ENCODE data around the gene COX14. TPM values are rescaled to one million over a fixed set of nuclear protein-coding genes. Genes with fewer than 3 reads are reported as not detected.

COX14 gene
- total RNA-seq, 1 donor from 2014 or later, result 49.7 TPM

GRCh38 chr12:50072198-50072907, 39.7 kb upstream of the COX14 start:
- no peak overlapping the region for H3K27ac ChIP-seq (ENCODE audit: low read depth, low read length)
- no peaks in the 10 kb centered on the region for H4K20me1 ChIP-seq (ENCODE audit: insufficient read depth, low read length)
- Mint-ChIP-seq H3K27me3 (ENCODE audit: low read depth, unreplicated experiment) (peaks cover 6% of the 10 kb centered on the region), H3K4me3 (ENCODE audit: unreplicated experiment) (peak overlapping the region; percentile 54), H3K36me3 (ENCODE audit: low read depth, unreplicated experiment) (no peaks in the 10 kb centered on the region), H3K9me3 (ENCODE audit: unreplicated experiment) (peaks cover 2% of the 10 kb centered on the region), H3K4me1 (ENCODE audit: low read depth, unreplicated experiment) (peaks cover 17% of the 10 kb centered on the region), H3K27ac (ENCODE audit: unreplicated experiment) (peak overlapping the region; percentile 47)
- FAIRE-seq (no peak), DNase-seq (ENCODE audit: low read depth) (no peak)
- H3K27me3 ChIP-seq (ENCODE audit: insufficient read depth, low read length), result no peaks in the 10 kb centered on the region
- H3K9me3 ChIP-seq (ENCODE audit: insufficient read depth, low read depth, low read length), result no peaks in the 10 kb centered on the region
- no peaks in the 10 kb centered on the region for H3K79me2 ChIP-seq (ENCODE audit: insufficient read depth, low read length)
- no peak overlapping the region for H3K9ac ChIP-seq (ENCODE audit: low read length)
- H3K4me3 ChIP-seq (ENCODE audit: insufficient read depth, low read depth, low read length), result no peak overlapping the region
- H3K4me1 ChIP-seq (ENCODE audit: insufficient read depth, low read length), result peaks cover 7% of the 10 kb centered on the region
- no peak overlapping the region for H2AFZ ChIP-seq (ENCODE audit: low read depth, low read length)
- H3K36me3 ChIP-seq (ENCODE audit: insufficient read depth, low read length), result no peaks in the 10 kb centered on the region
- TF ChIP-seq CTCF (IDR thresholded peaks at IDR 0.05; ENCODE audit: insufficient read depth, low read depth, low read length), result no peak
- TF ChIP-seq EZH2 (IDR thresholded peaks at IDR 0.05; ENCODE audit: insufficient read depth, low read length), result no peak
- H3K4me2 ChIP-seq (ENCODE audit: low read length), result no peak overlapping the region

- TF ChIP-seq CTCF (IDR thresholded peaks at IDR 0.05; ENCODE audit: insufficient read depth, low read depth, low read length) (no peak), EZH2 (IDR thresholded peaks at IDR 0.05; ENCODE audit: insufficient read depth, low read length) (no peak)
- Mint-ChIP-seq H3K36me3 (ENCODE audit: low read depth, unreplicated experiment) (no peaks in the 10 kb centered on the region), H3K27ac (ENCODE audit: unreplicated experiment) (no peak overlapping the region), H3K9me3 (ENCODE audit: unreplicated experiment) (peaks cover 2% of the 10 kb centered on the region), H3K4me1 (ENCODE audit: low read depth, unreplicated experiment) (peaks cover 17% of the 10 kb centered on the region), H3K27me3 (ENCODE audit: low read depth, unreplicated experiment) (peaks cover 13% of the 10 kb centered on the region), H3K4me3 (ENCODE audit: unreplicated experiment) (no peak overlapping the region)
- Histone ChIP-seq H3K79me2 (ENCODE audit: insufficient read depth, low read length) (no peaks in the 10 kb centered on the region), H3K4me2 (ENCODE audit: low read length) (no peak overlapping the region), H3K36me3 (ENCODE audit: insufficient read depth, low read length) (no peaks in the 10 kb centered on the region), H3K4me3 (ENCODE audit: insufficient read depth, low read depth, low read length) (no peak overlapping the region), H2AFZ (ENCODE audit: low read depth, low read length) (no peak overlapping the region), H3K27me3 (ENCODE audit: insufficient read depth, low read length) (no peaks in the 10 kb centered on the region), H3K9ac (ENCODE audit: low read length) (no peak overlapping the region), H3K4me1 (ENCODE audit: insufficient read depth, low read length) (peaks cover 7% of the 10 kb centered on the region), H3K27ac (ENCODE audit: low read depth, low read length) (no peak overlapping the region), H3K9me3 (ENCODE audit: insufficient read depth, low read depth, low read length) (no peaks in the 10 kb centered on the region), H4K20me1 (ENCODE audit: insufficient read depth, low read length) (no peaks in the 10 kb centered on the region)
- FAIRE-seq (no peak), DNase-seq (ENCODE audit: low read depth) (no peak)
These were observed 38.8 kb upstream of the COX14 start for GRCh38 chr12:50073206-50073605.

- Histone ChIP-seq H3K9ac (ENCODE audit: low read length) (no peak overlapping the region), H3K27me3 (ENCODE audit: insufficient read depth, low read length) (no peaks in the 10 kb centered on the region), H3K27ac (ENCODE audit: low read depth, low read length) (no peak overlapping the region), H3K36me3 (ENCODE audit: insufficient read depth, low read length) (no peaks in the 10 kb centered on the region), H4K20me1 (ENCODE audit: insufficient read depth, low read length) (no peaks in the 10 kb centered on the region), H3K79me2 (ENCODE audit: insufficient read depth, low read length) (no peaks in the 10 kb centered on the region), H3K4me3 (ENCODE audit: insufficient read depth, low read depth, low read length) (no peak overlapping the region), H3K4me2 (ENCODE audit: low read length) (no peak overlapping the region), H3K4me1 (ENCODE audit: insufficient read depth, low read length) (peaks cover 7% of the 10 kb centered on the region), H3K9me3 (ENCODE audit: insufficient read depth, low read depth, low read length) (no peaks in the 10 kb centered on the region), H2AFZ (ENCODE audit: low read depth, low read length) (no peak overlapping the region)
- no peak overlapping the region for H3K27ac Mint-ChIP-seq (ENCODE audit: unreplicated experiment)
- no peak overlapping the region for H3K4me3 Mint-ChIP-seq (ENCODE audit: unreplicated experiment)
- TF ChIP-seq CTCF (IDR thresholded peaks at IDR 0.05; ENCODE audit: insufficient read depth, low read depth, low read length) (no peak), EZH2 (IDR thresholded peaks at IDR 0.05; ENCODE audit: insufficient read depth, low read length) (no peak)
- DNase-seq (ENCODE audit: low read depth), result no peak
- no peak for FAIRE-seq
- H3K4me1 Mint-ChIP-seq (ENCODE audit: low read depth, unreplicated experiment), result peaks cover 17% of the 10 kb centered on the region
- H3K27me3 Mint-ChIP-seq (ENCODE audit: low read depth, unreplicated experiment), result peaks cover 17% of the 10 kb centered on the region
- H3K36me3 Mint-ChIP-seq (ENCODE audit: low read depth, unreplicated experiment), result no peaks in the 10 kb centered on the region
- peaks cover 2% of the 10 kb centered on the region for H3K9me3 Mint-ChIP-seq (ENCODE audit: unreplicated experiment)
These were observed 38.3 kb upstream of the COX14 start for GRCh38 chr12:50073712-50074111.
